ENCODE results near the gene ENDOG.
A peak's percentile ranks its signal among the peaks of the same experiment; 100 is the strongest.

ENDOG gene

DNA sequence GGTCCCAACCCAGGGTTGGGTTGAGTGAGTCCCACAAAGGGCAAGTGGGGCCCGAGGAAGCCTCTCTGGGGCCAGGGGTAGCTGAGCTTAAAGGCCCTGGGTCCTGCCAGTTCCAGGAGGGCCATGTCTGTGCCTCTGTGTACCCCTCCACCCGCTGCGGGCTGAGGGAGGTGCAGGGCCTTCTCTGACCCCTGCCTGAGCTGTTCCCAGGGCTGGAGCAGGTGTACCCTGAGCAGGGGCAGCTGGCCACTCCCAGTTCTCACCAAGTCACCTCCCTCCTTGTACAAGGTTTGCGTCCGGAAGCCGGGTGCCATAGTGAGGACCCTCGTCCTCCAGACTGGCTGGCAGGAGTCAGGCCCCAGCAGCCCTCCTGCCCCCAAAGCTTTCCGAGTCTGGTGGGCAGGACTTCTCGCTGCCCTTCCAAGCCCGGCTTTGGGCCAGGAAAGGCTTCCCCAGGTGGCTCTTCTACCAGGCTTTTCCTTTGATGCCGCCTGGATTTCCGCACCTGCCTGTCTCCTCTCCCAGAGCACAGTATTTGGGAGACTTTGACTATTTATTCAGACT, 9.2 kb upstream of the ENDOG start:
- no peaks in the 10 kb centered on the region for H3K4me1 ChIP-seq (ENCODE audit: low read length)
- H3K4me3 ChIP-seq (ENCODE audit: low read length): no peak overlapping the region
- no peaks in the 10 kb centered on the region for H3K9me3 ChIP-seq (ENCODE audit: insufficient read depth, low read length)
- H3K9ac ChIP-seq (ENCODE audit: low read length): no peak overlapping the region
- no peak for TF ChIP-seq EZH2phosphoT487 (IDR thresholded peaks at IDR 0.05; ENCODE audit: low read depth)
- TF ChIP-seq, protein P1, sequence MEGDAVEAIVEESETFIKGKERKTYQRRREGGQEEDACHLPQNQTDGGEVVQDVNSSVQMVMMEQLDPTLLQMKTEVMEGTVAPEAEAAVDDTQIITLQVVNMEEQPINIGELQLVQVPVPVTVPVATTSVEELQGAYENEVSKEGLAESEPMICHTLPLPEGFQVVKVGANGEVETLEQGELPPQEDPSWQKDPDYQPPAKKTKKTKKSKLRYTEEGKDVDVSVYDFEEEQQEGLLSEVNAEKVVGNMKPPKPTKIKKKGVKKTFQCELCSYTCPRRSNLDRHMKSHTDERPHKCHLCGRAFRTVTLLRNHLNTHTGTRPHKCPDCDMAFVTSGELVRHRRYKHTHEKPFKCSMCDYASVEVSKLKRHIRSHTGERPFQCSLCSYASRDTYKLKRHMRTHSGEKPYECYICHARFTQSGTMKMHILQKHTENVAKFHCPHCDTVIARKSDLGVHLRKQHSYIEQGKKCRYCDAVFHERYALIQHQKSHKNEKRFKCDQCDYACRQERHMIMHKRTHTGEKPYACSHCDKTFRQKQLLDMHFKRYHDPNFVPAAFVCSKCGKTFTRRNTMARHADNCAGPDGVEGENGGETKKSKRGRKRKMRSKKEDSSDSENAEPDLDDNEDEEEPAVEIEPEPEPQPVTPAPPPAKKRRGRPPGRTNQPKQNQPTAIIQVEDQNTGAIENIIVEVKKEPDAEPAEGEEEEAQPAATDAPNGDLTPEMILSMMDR (IDR thresholded peaks at IDR 0.05; ENCODE audit: low read depth, low read length): no peak
- peaks cover 10% of the 10 kb centered on the region for H3K36me3 ChIP-seq (replicated peaks; ENCODE audit: low read depth, low read length)
- H4K20me1 ChIP-seq (ENCODE audit: insufficient read depth, low read length): no peaks in the 10 kb centered on the region
- H3K4me2 ChIP-seq (ENCODE audit: low read length): no peak overlapping the region
- H2AFZ ChIP-seq (ENCODE audit: low read depth, low read length): no peak overlapping the region
- H3K27me3 ChIP-seq (ENCODE audit: low read depth, low read length): no peaks in the 10 kb centered on the region
- H3K27ac ChIP-seq (ENCODE audit: low read length): no peak overlapping the region
- no peaks in the 10 kb centered on the region for H3K79me2 ChIP-seq (ENCODE audit: low read length)

DNA sequence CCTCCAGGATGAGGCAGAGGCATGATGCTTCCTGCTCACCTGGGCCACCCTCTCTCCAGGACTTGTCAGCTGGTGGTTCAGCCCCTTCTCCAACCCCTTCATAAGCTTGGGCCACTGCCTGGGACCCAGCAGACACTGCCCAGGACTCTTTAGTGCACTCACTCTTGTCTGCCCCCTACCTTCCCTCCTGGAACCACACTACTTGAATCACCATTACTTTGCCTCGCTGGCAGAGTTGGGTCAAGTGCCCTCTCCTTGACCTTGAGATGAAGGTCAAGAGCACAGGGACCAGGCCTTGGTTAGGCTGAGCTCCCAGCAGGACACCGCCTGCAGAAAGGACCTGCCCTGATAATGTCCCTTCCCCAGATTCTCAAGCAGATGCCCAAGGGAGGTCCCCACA, 8.5 kb upstream of the ENDOG start:
- H2AFZ ChIP-seq (ENCODE audit: low read depth, low read length): no peak overlapping the region
- H3K9me3 ChIP-seq (ENCODE audit: insufficient read depth, low read length): no peaks in the 10 kb centered on the region
- H3K9ac ChIP-seq (ENCODE audit: low read length): no peak overlapping the region
- H3K27ac ChIP-seq (ENCODE audit: low read length): no peak overlapping the region
- H3K36me3 ChIP-seq (replicated peaks; ENCODE audit: low read depth, low read length): peaks cover 10% of the 10 kb centered on the region
- TF ChIP-seq, protein P1 (IDR thresholded peaks at IDR 0.05; ENCODE audit: low read depth, low read length): no peak
- no peak for TF ChIP-seq EZH2phosphoT487 (IDR thresholded peaks at IDR 0.05; ENCODE audit: low read depth)
- no peaks in the 10 kb centered on the region for H3K27me3 ChIP-seq (ENCODE audit: low read depth, low read length)
- H4K20me1 ChIP-seq (ENCODE audit: insufficient read depth, low read length): no peaks in the 10 kb centered on the region
- H3K79me2 ChIP-seq (ENCODE audit: low read length): no peaks in the 10 kb centered on the region
- H3K4me2 ChIP-seq (ENCODE audit: low read length): no peak overlapping the region
- H3K4me3 ChIP-seq (ENCODE audit: low read length): no peak overlapping the region
- no peaks in the 10 kb centered on the region for H3K4me1 ChIP-seq (ENCODE audit: low read length)

DNA sequence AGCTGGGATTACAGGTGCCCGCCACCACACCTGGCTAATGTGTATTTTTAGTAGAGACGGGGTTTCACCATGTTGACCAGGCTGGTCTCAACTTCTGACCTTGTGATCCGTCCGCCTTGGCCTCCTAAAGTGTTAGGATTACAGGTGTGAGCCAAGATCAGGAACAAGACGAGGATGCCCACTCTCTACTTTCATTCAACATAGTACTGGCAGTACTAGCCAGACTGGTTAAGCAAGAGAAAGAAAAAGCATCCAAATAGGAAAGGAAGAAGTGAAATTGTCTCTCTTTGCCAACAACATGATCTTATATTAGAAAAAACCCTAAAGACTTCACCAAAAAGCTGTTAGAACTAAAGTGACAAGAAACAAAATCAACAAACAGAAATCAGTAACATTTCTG, 7.4 kb upstream of the ENDOG start:
- no peaks in the 10 kb centered on the region for H3K4me1 ChIP-seq (ENCODE audit: low read length)
- H3K4me3 ChIP-seq (ENCODE audit: low read length): no peak overlapping the region
- no peak overlapping the region for H3K9ac ChIP-seq (ENCODE audit: low read length)
- H3K79me2 ChIP-seq (ENCODE audit: low read length): no peaks in the 10 kb centered on the region
- TF ChIP-seq, protein P1 (IDR thresholded peaks at IDR 0.05; ENCODE audit: low read depth, low read length): no peak
- no peaks in the 10 kb centered on the region for H3K27me3 ChIP-seq (ENCODE audit: low read depth, low read length)
- no peak overlapping the region for H3K27ac ChIP-seq (ENCODE audit: low read length)
- no peak overlapping the region for H3K4me2 ChIP-seq (ENCODE audit: low read length)
- peaks cover 8% of the 10 kb centered on the region for H3K36me3 ChIP-seq (replicated peaks; ENCODE audit: low read depth, low read length)
- H4K20me1 ChIP-seq (ENCODE audit: insufficient read depth, low read length): no peaks in the 10 kb centered on the region
- H2AFZ ChIP-seq (ENCODE audit: low read depth, low read length): no peak overlapping the region
- H3K9me3 ChIP-seq (ENCODE audit: insufficient read depth, low read length): no peaks in the 10 kb centered on the region

DNA sequence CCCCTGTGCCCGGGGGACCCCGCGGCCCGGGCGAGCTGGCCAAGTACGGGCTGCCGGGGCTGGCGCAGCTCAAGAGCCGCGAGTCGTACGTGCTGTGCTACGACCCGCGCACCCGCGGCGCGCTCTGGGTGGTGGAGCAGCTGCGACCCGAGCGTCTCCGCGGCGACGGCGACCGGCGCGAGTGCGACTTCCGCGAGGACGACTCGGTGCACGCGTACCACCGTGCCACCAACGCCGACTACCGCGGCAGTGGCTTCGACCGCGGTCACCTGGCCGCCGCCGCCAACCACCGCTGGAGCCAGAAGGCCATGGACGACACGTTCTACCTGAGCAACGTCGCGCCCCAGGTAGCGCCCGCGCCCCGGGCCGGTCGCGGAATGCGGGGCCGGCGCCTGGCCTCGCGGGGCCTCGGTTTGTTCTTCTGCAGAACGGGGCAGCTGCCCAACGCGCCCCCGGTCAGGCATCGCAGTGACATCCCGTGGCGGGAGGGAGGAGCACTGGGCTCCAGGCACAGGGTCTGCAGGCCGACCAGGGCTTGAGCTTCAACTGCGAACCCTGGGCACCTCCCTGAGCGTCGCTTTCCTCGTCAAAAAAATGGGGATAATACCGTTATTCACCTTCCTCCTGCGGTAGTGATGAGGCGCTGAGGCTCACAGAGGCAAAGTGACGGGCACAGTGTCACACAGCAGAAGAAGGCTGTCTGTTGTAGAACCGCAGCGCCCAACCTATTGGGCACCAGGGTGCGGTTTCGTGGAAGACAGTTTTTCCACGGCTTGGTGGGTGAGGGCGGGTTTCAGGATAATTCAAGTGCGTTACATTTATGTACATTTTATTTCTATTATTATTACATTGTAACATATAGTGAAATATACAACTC, 777 bp downstream of the ENDOG start:
- no peaks in the 10 kb centered on the region for H4K20me1 ChIP-seq (ENCODE audit: insufficient read depth, low read length)
- peaks cover 8% of the 10 kb centered on the region for H3K36me3 ChIP-seq (replicated peaks; ENCODE audit: low read depth, low read length)
- TF ChIP-seq, protein P1 (IDR thresholded peaks at IDR 0.05; ENCODE audit: low read depth, low read length): no peak
- H3K4me3 ChIP-seq (ENCODE audit: low read length): peak overlapping the region; percentile 84
- peak overlapping the region; percentile 55; the same call in 1 of the 2 replicates for H3K9ac ChIP-seq (ENCODE audit: low read length)
- peak overlapping the region; percentile 65 for H3K4me2 ChIP-seq (ENCODE audit: low read length)
- no peak overlapping the region for H2AFZ ChIP-seq (ENCODE audit: low read depth, low read length)
- H3K4me1 ChIP-seq (ENCODE audit: low read length): no peaks in the 10 kb centered on the region
- H3K27me3 ChIP-seq (ENCODE audit: low read depth, low read length): no peaks in the 10 kb centered on the region
- no peak overlapping the region for H3K27ac ChIP-seq (ENCODE audit: low read length)
- H3K9me3 ChIP-seq (ENCODE audit: insufficient read depth, low read length): no peaks in the 10 kb centered on the region
- no peaks in the 10 kb centered on the region for H3K79me2 ChIP-seq (ENCODE audit: low read length)
